NCI-H524 treated with DMSO at 0.1 percent for 48 hours (cell line): Measurements from ENCODE around the gene PTBP1.
"Not testable (repeated sequence)": the region's sequence is repeated elsewhere in the genome, so short reads cannot be mapped to it uniquely, and the experiment has no call there.

Experiments used
- DNase-seq: peaks from one replicate; lab custom pipeline; 2025; lab: John Stamatoyannopoulos, UW

PTBP1 gene

GRCh38 chr19:829129-829758 lies 32.0 kb downstream of the PTBP1 start:
- DNase-seq: no peak

GRCh38 chr19:831407-832369 lies 34.4 kb downstream of the PTBP1 start:
- DNase-seq: no peak

GRCh38 chr19:834216-834615 lies 37.0 kb downstream of the PTBP1 start:
- no peak for DNase-seq

GRCh38 chr19:835210-835810 lies 38.1 kb downstream of the PTBP1 start:
- no peak for DNase-seq

- DNase-seq: no peak
Observed at GRCh38 chr19:840519-841206, 43.4 kb downstream of the PTBP1 start, which contains the start of gene PRTN3. PRTN3 (plus strand) TSS chr19:840999; CDS start chr19:841009, 10 bp downstream.

- not testable (repeated sequence) for DNase-seq
Observed at GRCh38 chr19:842802-843179, 45.5 kb downstream of the PTBP1 start.

GRCh38 chr19:843180-843835 lies 46.1 kb downstream of the PTBP1 start:
- no peak for DNase-seq

GRCh38 chr19:843836-844545 lies 46.7 kb downstream of the PTBP1 start:
- DNase-seq: no peak

- DNase-seq: no peak
Observed at GRCh38 chr19:844546-844971, 47.3 kb downstream of the PTBP1 start.

GRCh38 chr19:845707-846521 lies 48.7 kb downstream of the PTBP1 start:
- no peak for DNase-seq

- no peak for DNase-seq
Observed at GRCh38 chr19:848386-848921, 51.2 kb downstream of the PTBP1 start.

GRCh38 chr19:849195-849594 lies 51.9 kb downstream of the PTBP1 start:
- not testable (repeated sequence) for DNase-seq

GRCh38 chr19:850221-850978 lies 53.1 kb downstream of the PTBP1 start:
- no peak for DNase-seq

- DNase-seq: no peak
Observed at GRCh38 chr19:850979-851335, 53.7 kb downstream of the PTBP1 start.

- no peak for DNase-seq
Observed at GRCh38 chr19:852136-853013, 55.1 kb downstream of the PTBP1 start, which contains the start of gene ELANE. ELANE (plus strand) TSS chr19:852303; CDS start chr19:852329, 26 bp downstream.

GRCh38 chr19:853014-853585 lies 55.8 kb downstream of the PTBP1 start:
- DNase-seq: no peak

GRCh38 chr19:853614-854220 lies 56.5 kb downstream of the PTBP1 start:
- DNase-seq: not testable (repeated sequence)
